GM12891 (cell line): ENCODE measurements around the gene GMNN.

Source experiments
- POLR2A ChIP-seq: IDR thresholded peaks from 2 replicates; pipeline ENCODE4 v1.6.1; 2011; ENCODE audit warnings: low read depth, low read length, control low read depth
- POLR2AphosphoS5 ChIP-seq: IDR thresholded peaks from 2 replicates; pipeline ENCODE4 v1.6.1; 2011; ENCODE audit warnings: low read depth, low read length, control low read depth

DNA sequence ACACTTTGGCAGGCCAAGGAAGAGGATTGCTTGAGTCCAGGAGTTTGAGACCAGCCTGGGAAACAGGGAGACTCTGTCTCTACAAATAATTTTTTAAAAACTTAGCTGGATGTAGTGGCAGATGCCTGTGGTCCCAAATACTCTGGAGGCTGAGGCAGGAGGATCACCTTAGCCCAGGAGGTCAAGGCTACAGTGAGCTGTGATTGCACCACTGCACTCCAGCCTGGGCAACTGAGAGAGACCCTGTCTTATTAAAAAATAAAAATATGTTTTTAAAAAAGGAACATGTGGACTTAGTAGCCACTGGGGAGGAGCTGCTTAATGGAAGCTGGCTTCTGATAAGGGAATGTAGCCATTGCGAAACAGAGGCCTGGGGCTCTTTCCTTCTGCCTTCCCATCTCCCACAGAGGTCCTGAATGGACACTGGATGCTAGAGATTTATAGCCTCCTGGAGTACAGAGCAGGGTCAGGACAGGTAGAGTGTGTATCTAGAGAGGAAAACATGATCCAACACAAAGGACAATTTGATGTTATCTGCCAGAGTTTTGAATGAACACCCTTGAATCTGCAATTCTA lies 21.7 kb upstream of the GMNN start:
- TF ChIP-seq POLR2A = no peak
- no peak for TF ChIP-seq POLR2AphosphoS5
